Suprapubic skin (tissue), 4 donors: ENCODE measurements around the gene KCTD5.

Source experiments
- CTCF ChIP-seq, 2 donors: fragments of 200-600 bp in 1 of 2; fragments of 450-650 bp in 1 of 2; sonication (generic) in 1 of 2; IDR thresholded peaks; one replicate each; pipeline ENCODE4 v1.5.1; 2016 to 2019; ENCODE audit warnings: antibody characterized with exemption in 2 of 2, mild to moderate bottlenecking in 1 of 2, moderate library complexity in 1 of 2
- POLR2A ChIP-seq, 2 donors: fragments of 450-650 bp; IDR thresholded peaks; one replicate each; pipeline ENCODE4 v1.6.1; 2017; ENCODE audit warnings: antibody characterized with exemption in 2 of 2, mild to moderate bottlenecking in 2 of 2, moderate library complexity in 2 of 2
- POLR2AphosphoS5 ChIP-seq, 3 donors: sonication (generic); formaldehyde crosslinking; IDR thresholded peaks; one replicate each; pipeline ENCODE4 v1.6.1; 2017; ENCODE audit warnings: antibody characterized with exemption in 3 of 3

GRCh38 chr16:2675021-2675420 is 7.3 kb upstream of the KCTD5 start:
- TF ChIP-seq CTCF (IDR thresholded peaks at IDR 0.05): no peak
- TF ChIP-seq POLR2A (IDR thresholded peaks at IDR 0.05): no peak
- no peak for TF ChIP-seq POLR2AphosphoS5 (IDR thresholded peaks at IDR 0.05)
